IMR-90 (cell line): ENCODE results near the gene EMC9. TPM values are rescaled to one million over a fixed set of nuclear protein-coding genes. Genes with fewer than 3 reads are reported as not detected.

Experiments
- ATAC-seq: fragments of 200-7000 bp; cut with Tn5 transposase; 2 replicates; pipeline ENCODE4 v1.9.1; 2020; ENCODE audit warnings: low read depth, mild to moderate bottlenecking, moderate library complexity
- BruUV-seq: library from RNA; stranded (reverse); fragments of 400-500 nt; replicated peaks from 2 replicates; lab custom pipeline; 2021; lab: Mats Ljungman, UMichigan
- CTCF ChIA-PET: fragments of 300-600 bp; formaldehyde crosslinking; extraction: SDS; loops from one replicate; lab custom pipeline; 2021; ENCODE audit warnings: antibody characterized with exemption; lab: Yijun Ruan, JAX
- POLR2A ChIA-PET: fragments of 300-600 bp; sonication (Branson Sonifier 250); formaldehyde crosslinking; loops from one replicate; lab custom pipeline; 2022; ENCODE audit warnings: antibody characterized with exemption; ENCODE audit not compliant: unreplicated experiment; lab: Charles Lee
- DNase-seq: peaks from one replicate; pipeline ENCODE4 v3.0.0; 2013
- H2AFZ ChIP-seq: replicated peaks from 2 replicates; pipeline ENCODE3; 2013; ENCODE audit warnings: low read length, mild to moderate bottlenecking; ENCODE audit not compliant: poor library complexity
- H2AK5ac ChIP-seq: 2 replicates; pipeline ENCODE4 v1.6.1; 2013; ENCODE audit warnings: low read depth, low read length, inconsistent platforms
- H2AK9ac ChIP-seq: replicated peaks from 2 replicates; pipeline ENCODE3; 2013; ENCODE audit warnings: mild to moderate bottlenecking, low read depth, low read length, moderate library complexity; ENCODE audit not compliant: poor library complexity
- H2BK120ac ChIP-seq: 2 replicates; pipeline ENCODE4 v1.6.1; 2013; ENCODE audit warnings: low read depth, low read length, inconsistent platforms
- H2BK15ac ChIP-seq: 3 replicates; pipeline ENCODE4 v1.6.1; 2013; ENCODE audit warnings: low read depth, low read length, inconsistent platforms
- H2BK20ac ChIP-seq: 2 replicates; pipeline ENCODE4 v1.6.1; 2013; ENCODE audit warnings: low read depth, mild to moderate bottlenecking, inconsistent platforms, low read length, moderate library complexity
- H2BK5ac ChIP-seq: 2 replicates; pipeline ENCODE4 v1.6.1; 2013; ENCODE audit warnings: mild to moderate bottlenecking, low read depth, low read length, inconsistent platforms; ENCODE audit not compliant: poor library complexity, severe bottlenecking
- H3K14ac ChIP-seq: replicated peaks from 2 replicates; pipeline ENCODE4 v1.6.1; 2013; ENCODE audit warnings: low read depth, low read length, inconsistent platforms
- H3K18ac ChIP-seq: 2 replicates; pipeline ENCODE4 v1.6.1; 2013; ENCODE audit warnings: low read depth, low read length, control low read depth
- H3K23ac ChIP-seq: 2 replicates; pipeline ENCODE4 v1.6.1; 2013; ENCODE audit warnings: low read depth, low read length, inconsistent platforms
- H3K27ac ChIP-seq: 2 replicates; pipeline ENCODE4 v1.5.1; 2013; ENCODE audit warnings: mild to moderate bottlenecking, control low read depth, low read length; ENCODE audit not compliant: insufficient read depth
- H3K27me3 ChIP-seq: 2 replicates; pipeline ENCODE4 v1.6.1; 2013; ENCODE audit warnings: low read length; ENCODE audit not compliant: control insufficient read depth, insufficient read depth
- H3K36me3 ChIP-seq: 2 replicates; pipeline ENCODE4 v1.6.1; 2013; ENCODE audit warnings: low read length, mixed read lengths; ENCODE audit not compliant: control insufficient read depth, insufficient read depth
- H3K4ac ChIP-seq: 2 replicates; pipeline ENCODE4 v1.6.1; 2013; ENCODE audit warnings: low read depth, low read length, inconsistent platforms
- H3K4me1 ChIP-seq: 2 replicates; pipeline ENCODE4 v1.6.1; 2013; ENCODE audit warnings: low read length, mixed read lengths; ENCODE audit not compliant: control insufficient read depth, insufficient read depth
- H3K4me2 ChIP-seq: 2 replicates; pipeline ENCODE4 v1.6.1; 2013; ENCODE audit warnings: low read depth, mild to moderate bottlenecking, control low read depth, low read length, moderate library complexity
- H3K4me3 ChIP-seq: 2 replicates; pipeline ENCODE4 v1.5.1; 2013; ENCODE audit warnings: low read depth, mild to moderate bottlenecking, control low read depth, low read length, moderate library complexity; ENCODE audit not compliant: insufficient read depth
- H3K56ac ChIP-seq: 2 replicates; pipeline ENCODE4 v1.6.1; 2013; ENCODE audit warnings: low read length, inconsistent platforms; ENCODE audit not compliant: insufficient read depth; ENCODE audit errors: extremely low read depth
- H3K79me1 ChIP-seq, 2 experiments: 2 replicates each; pipeline ENCODE4 v1.6.1; 2013; ENCODE audit warnings: low read length in 2 of 2, inconsistent platforms in 1 of 2, low read depth in 1 of 2
- H3K9ac ChIP-seq: 2 replicates; pipeline ENCODE4 v1.6.1; 2013; ENCODE audit warnings: low read depth, low read length, control low read depth
- H3K9me1 ChIP-seq: 2 replicates; pipeline ENCODE4 v1.6.1; 2013; ENCODE audit warnings: low read length, inconsistent platforms; ENCODE audit not compliant: insufficient read depth
- H3K9me3 ChIP-seq: 2 replicates; pipeline ENCODE4 v1.6.1; 2013; ENCODE audit warnings: low read length; ENCODE audit not compliant: control insufficient read depth, insufficient read depth
- H4K20me1 ChIP-seq: 2 replicates; pipeline ENCODE4 v1.6.1; 2013; ENCODE audit warnings: low read length, inconsistent platforms; ENCODE audit not compliant: insufficient read depth
- H4K5ac ChIP-seq: 2 replicates; pipeline ENCODE4 v1.6.1; 2013; ENCODE audit warnings: mild to moderate bottlenecking, low read depth, low read length, control low read depth
- H4K8ac ChIP-seq, 2 experiments: 2 replicates each; pipeline ENCODE4 v1.6.1; 2013; ENCODE audit warnings: low read depth in 2 of 2, low read length in 2 of 2, control low read depth in 1 of 2, inconsistent platforms in 1 of 2
- H4K91ac ChIP-seq: 2 replicates; pipeline ENCODE4 v1.6.1; 2013; ENCODE audit warnings: low read depth, low read length, inconsistent platforms; ENCODE audit not compliant: insufficient read depth
- BHLHE40 ChIP-seq: fragments of 150-350 bp; IDR thresholded peaks from 2 replicates; pipeline ENCODE4 v1.6.1; 2016; ENCODE audit warnings: mild to moderate bottlenecking, low read depth, low read length
- CEBPB ChIP-seq: IDR thresholded peaks from 2 replicates; pipeline ENCODE4 v1.6.1; 2012; ENCODE audit warnings: low read depth, low read length, improper control_type of control experiment
- CHD1 ChIP-seq: IDR thresholded peaks from 2 replicates; pipeline ENCODE4 v1.6.1; 2012; ENCODE audit warnings: low read depth, low read length, improper control_type of control experiment
- CTCF ChIP-seq: conservative IDR thresholded peaks from 2 replicates; pipeline ENCODE4 v1.5.1; 2012; ENCODE audit warnings: mild to moderate bottlenecking, low read depth, low read length, improper control_type of control experiment
- ELK1 ChIP-seq: fragments of 150-350 bp; IDR thresholded peaks from 2 replicates; pipeline ENCODE4 v1.6.1; 2016; ENCODE audit warnings: low read depth, mild to moderate bottlenecking, low read length, moderate library complexity, borderline replicate concordance
- FOS ChIP-seq: fragments of 150-350 bp; IDR thresholded peaks from 2 replicates; pipeline ENCODE4 v1.6.1; 2016; ENCODE audit warnings: low read depth, low read length
- MAFK ChIP-seq: IDR thresholded peaks from 2 replicates; pipeline ENCODE4 v1.6.1; 2012; ENCODE audit warnings: low read depth, low read length, improper control_type of control experiment
- MAZ ChIP-seq: IDR thresholded peaks from 2 replicates; pipeline ENCODE4 v1.6.1; 2012; ENCODE audit warnings: low read depth, mild to moderate bottlenecking, low read length, improper control_type of control experiment, moderate library complexity, borderline replicate concordance
- MXI1 ChIP-seq: IDR thresholded peaks from 2 replicates; pipeline ENCODE4 v1.6.1; 2012; ENCODE audit warnings: low read depth, mild to moderate bottlenecking, low read length, moderate library complexity, borderline replicate concordance
- NFE2L2 ChIP-seq: fragments of 150-350 bp; IDR thresholded peaks from 2 replicates; pipeline ENCODE4 v1.6.1; 2016; ENCODE audit warnings: low read depth, mild to moderate bottlenecking, low read length
- POLR2A ChIP-seq: IDR thresholded peaks from 2 replicates; pipeline ENCODE4 v1.6.1; 2012; ENCODE audit warnings: mild to moderate bottlenecking, low read depth, low read length
- RAD21 ChIP-seq: IDR thresholded peaks from 2 replicates; pipeline ENCODE4 v1.6.1; 2012; ENCODE audit warnings: low read length, improper control_type of control experiment
- RCOR1 ChIP-seq: IDR thresholded peaks from 2 replicates; pipeline ENCODE4 v1.6.1; 2012; ENCODE audit warnings: mild to moderate bottlenecking, low read length, improper control_type of control experiment; ENCODE audit not compliant: insufficient replicate concordance
- RFX5 ChIP-seq: IDR thresholded peaks from 2 replicates; pipeline ENCODE4 v1.8.0; 2012; ENCODE audit warnings: low read depth, mild to moderate bottlenecking, low read length, moderate library complexity
- SMC3 ChIP-seq: fragments of 150-350 bp; IDR thresholded peaks from 2 replicates; pipeline ENCODE4 v1.6.1; 2016; ENCODE audit warnings: low read depth, mild to moderate bottlenecking, antibody characterized with exemption, low read length, moderate library complexity
- WGBS, 2 experiments: methylation state at CpG; one replicate each; pipeline versions ENCODE4 v1.1.5 to v1.1.7; 2013; ENCODE audit warnings: missing lambda C conversion rate in 2 of 2; ENCODE audit not compliant: insufficient read length in 1 of 2; ENCODE audit errors: extremely low coverage in 2 of 2; 5-methylcytosine and 5-hydroxymethylcytosine counted together
- dilution Hi-C: fragments of 300-500 bp; cut with HindIII; formaldehyde crosslinking; loops from one replicate; pipeline ENCODE4 v1.14.3; 2018; ENCODE audit warnings: low sequenced_read_pairs; ENCODE audit not compliant: unreplicated experiment
- in situ Hi-C: fragments of 300-500 bp; cut with MboI; formaldehyde crosslinking; loops from 3 replicates; pipeline ENCODE4 v1.14.3; 2019; ENCODE audit warnings: low sequenced_read_pairs, inconsistent platforms, mixed read lengths
- intact Hi-C: fragments of 100-400 bp; cut with micrococcal nuclease; formaldehyde crosslinking; loops from 2 replicates; pipeline ENCODE4 v1.10.0; 2022
- polyA plus RNA-seq, 3 experiments: library from polyadenylated mRNA; depleted of rRNA; stranded (reverse); fragments of >200 nt; gene quantifications; 2 replicates each; pipeline ENCODE4 v1.2.3, GENCODE V29; 2012; ENCODE audit warnings: low replicate concordance in 1 of 3
- total RNA-seq: library from RNA; depleted of rRNA; stranded (reverse); fragments of >200 nt; gene quantifications from 2 replicates; pipeline ENCODE4 v1.2.3, GENCODE V29; 2012

EMC9 gene
- total and polyA plus RNA-seq, 2 of the 4 experiments (the other 2 are of a cell fraction) = 15.1 to 19.2 TPM

GRCh38 chr14:24115422-24116127, 25.8 kb downstream of the EMC9 start:
- Histone ChIP-seq H3K18ac (peak overlapping the region; percentile 49; the same call in 1 of the 2 replicates), H3K9me1 (peaks cover 8% of the 10 kb centered on the region; the same call in 1 of the 2 replicates), H2BK120ac (peak overlapping the region; percentile 36; the same call in 1 of the 2 replicates), H3K56ac (peak overlapping the region; percentile 38; the same call in 1 of the 2 replicates), H4K5ac (peak overlapping the region; percentile 81), H3K79me1 (peaks cover 10 to 16% of the 10 kb centered on the region in 2 experiments; a peak in 2 of 4 replicates), H3K36me3 (peaks cover 18% of the 10 kb centered on the region), H2BK20ac (no peak overlapping the region), H4K20me1 (no peaks in the 10 kb centered on the region), H3K23ac (peak overlapping the region; percentile 33; the same call in 1 of the 2 replicates), H3K4ac (peak overlapping the region; percentile 86), H3K27me3 (no peaks in the 10 kb centered on the region), H4K91ac (peak overlapping the region; percentile 40), H2AK9ac (peak overlapping the region; percentile 79), H3K4me2 (peak overlapping the region; percentile 89), H2AK5ac (no peak overlapping the region), H3K27ac (peak overlapping the region; percentile 20; the same call in 1 of the 2 replicates), H2BK15ac (peak overlapping the region; percentile 12; the same call in 1 of the 3 replicates), H3K9ac (peak overlapping the region; percentile 54), H4K8ac (peak overlapping the region; percentile 35 to 86; a peak in 3 of 4 replicates), H3K9me3 (no peaks in the 10 kb centered on the region), H2AFZ (peak overlapping the region; percentile 94), H3K4me1 (peaks cover 3% of the 10 kb centered on the region; the same call in 1 of the 2 replicates), H3K4me3 (peak overlapping the region; percentile 74), H2BK5ac (peak overlapping the region; percentile 28), H3K14ac (peak overlapping the region; percentile 62)
- TSS peak; percentile 44 for BruUV-seq
- intact Hi-C loops (loop anchor here (2.0 kb wide), 1 partner anchor 25 kb away; the partner anchor contains the start of gene EMC9), in situ Hi-C loops (no loop called here), dilution Hi-C loops (no loop called here)
- DNase-seq (no peak), ATAC-seq (no peak)
- ChIA-PET CTCF (interaction anchor here (0.5 kb wide), 1 partner anchor 181 kb away, joined by 3 read pairs; no protein-coding TSS in a partner anchor), POLR2A (no interaction called here)
- 0% methylated on average over 2 of the region's 14 CpGs; no CpG with 5 or more reads in 1 of the 2 experiments for WGBS, 2 experiments
- TF ChIP-seq MAZ (no peak), CEBPB (no peak), RAD21 (no peak), POLR2A (no peak), CHD1 (no peak), CTCF (no peak), RFX5 (no peak), MAFK (no peak), FOS (no peak), RCOR1 (no peak), ELK1 (no peak), NFE2L2 (no peak), MXI1 (no peak), BHLHE40 (no peak), SMC3 (no peak)
